ENCODE measurements around the gene TIAM1.

DNA sequence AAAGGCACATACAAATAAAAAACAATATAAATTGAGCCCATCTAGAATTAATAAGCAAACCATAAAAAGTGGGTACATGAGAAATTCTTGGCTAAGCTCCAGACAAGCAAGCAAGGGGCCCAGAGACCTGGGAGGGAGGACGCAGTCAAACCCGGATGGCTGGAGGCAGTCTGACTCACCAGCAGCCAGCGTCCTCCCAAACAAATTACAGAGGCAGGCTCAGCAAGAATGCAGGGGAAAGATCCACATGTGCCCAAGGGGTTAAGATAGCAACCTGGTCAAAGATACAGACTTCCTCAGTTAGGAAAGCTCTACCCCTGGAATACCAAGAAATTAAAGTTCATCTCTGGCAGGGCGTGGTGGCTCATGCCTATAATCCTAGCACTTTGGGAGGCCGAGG is 7.4 kb upstream of the TIAM1 start:
- TF ChIP-seq, protein P1, sequence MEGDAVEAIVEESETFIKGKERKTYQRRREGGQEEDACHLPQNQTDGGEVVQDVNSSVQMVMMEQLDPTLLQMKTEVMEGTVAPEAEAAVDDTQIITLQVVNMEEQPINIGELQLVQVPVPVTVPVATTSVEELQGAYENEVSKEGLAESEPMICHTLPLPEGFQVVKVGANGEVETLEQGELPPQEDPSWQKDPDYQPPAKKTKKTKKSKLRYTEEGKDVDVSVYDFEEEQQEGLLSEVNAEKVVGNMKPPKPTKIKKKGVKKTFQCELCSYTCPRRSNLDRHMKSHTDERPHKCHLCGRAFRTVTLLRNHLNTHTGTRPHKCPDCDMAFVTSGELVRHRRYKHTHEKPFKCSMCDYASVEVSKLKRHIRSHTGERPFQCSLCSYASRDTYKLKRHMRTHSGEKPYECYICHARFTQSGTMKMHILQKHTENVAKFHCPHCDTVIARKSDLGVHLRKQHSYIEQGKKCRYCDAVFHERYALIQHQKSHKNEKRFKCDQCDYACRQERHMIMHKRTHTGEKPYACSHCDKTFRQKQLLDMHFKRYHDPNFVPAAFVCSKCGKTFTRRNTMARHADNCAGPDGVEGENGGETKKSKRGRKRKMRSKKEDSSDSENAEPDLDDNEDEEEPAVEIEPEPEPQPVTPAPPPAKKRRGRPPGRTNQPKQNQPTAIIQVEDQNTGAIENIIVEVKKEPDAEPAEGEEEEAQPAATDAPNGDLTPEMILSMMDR (IDR thresholded peaks at IDR 0.05), result no peak
- TF ChIP-seq POLR2A (IDR thresholded peaks at IDR 0.05), result no peak

Data from prostate gland (tissue), 2 donors.